ENCODE measurements around the gene ESYT3. TPM values are rescaled to one million over a fixed set of nuclear protein-coding genes. Genes with fewer than 3 reads are reported as not detected.
"Not testable (repeated sequence)": the region's sequence is repeated elsewhere in the genome, so short reads cannot be mapped to it uniquely, and the experiment has no call there.

The ESYT3 gene
- polyA plus RNA-seq, 3 donors: not detected

- no peaks in the 10 kb centered on the region for H3K27me3 ChIP-seq (ENCODE audit: control insufficient read depth in 2 of 2, insufficient read depth in 2 of 2, low read length in 2 of 2)
- H3K4me2 ChIP-seq (replicated peaks; ENCODE audit: extremely low read depth, low read length, poor library complexity, severe bottlenecking): peak overlapping the region; percentile 6
- H3K36me3 Mint-ChIP-seq: peaks cover 0 to 2% of the 10 kb centered on the region in 2 donors
- peaks cover 39% of the 10 kb centered on the region for H3K4me1 Mint-ChIP-seq
- TF ChIP-seq CTCF (IDR thresholded peaks at IDR 0.05): no peak
- H4K20me1 ChIP-seq (ENCODE audit: insufficient read depth, low read length): no peaks in the 10 kb centered on the region
- H3K4me3 ChIP-seq (replicated peaks in 1 of 3; ENCODE audit: low read depth in 2 of 3, low read length in 3 of 3): no peak overlapping the region
- WGBS (ENCODE audit: insufficient coverage): 56% methylated on average over 2 of the region's 3 CpGs
- H3K79me2 ChIP-seq (ENCODE audit: insufficient read depth, low read length): no peaks in the 10 kb centered on the region
- peaks cover 32 to 41% of the 10 kb centered on the region in 2 donors for H3K4me1 ChIP-seq (ENCODE audit: control insufficient read depth in 1 of 2, insufficient read depth in 2 of 2, low read length in 2 of 2)
- H3K9ac ChIP-seq (ENCODE audit: insufficient read depth, low read length, poor library complexity, severe bottlenecking): no peak overlapping the region
- H3K27ac ChIP-seq (ENCODE audit: low read depth in 1 of 2, low read length in 2 of 2): peak overlapping the region in 1 of 2 donors; percentile 67
- no peak overlapping the region for H2AFZ ChIP-seq (ENCODE audit: insufficient read depth, low read depth, low read length, poor library complexity, severe bottlenecking)
- no peaks in the 10 kb centered on the region for H3K27me3 Mint-ChIP-seq (ENCODE audit: low read depth in 3 of 3)
- peak overlapping the region; percentile 53 to 86 (median 68) for H3K27ac Mint-ChIP-seq
- H3K9me3 ChIP-seq (replicated peaks in 1 of 2; ENCODE audit: control insufficient read depth in 1 of 2, insufficient read depth in 1 of 2, low read length in 2 of 2): peaks cover 0 to 3% of the 10 kb centered on the region in 2 donors
- H3K9me3 Mint-ChIP-seq: peaks cover 2 to 13% (median 5%) of the 10 kb centered on the region in 7 donors
- intact Hi-C loops (cut with micrococcal nuclease): no loop called here
- no peaks in the 10 kb centered on the region for H3K36me3 ChIP-seq (replicated peaks in 1 of 2; ENCODE audit: control insufficient read depth in 1 of 2, insufficient read depth in 2 of 2, low read length in 2 of 2)
- peak overlapping the region in 1 of 2 donors; percentile 7 for H3K4me3 Mint-ChIP-seq
- peak; percentile 30 to 65 (median 59) for DNase-seq
Measured at GRCh38 chr3:138493804-138494606, 59.6 kb downstream of the ESYT3 start.

GRCh38 chr3:138494607-138494929 lies 60.2 kb downstream of the ESYT3 start:
- H3K27me3 Mint-ChIP-seq (ENCODE audit: low read depth in 3 of 3): no peaks in the 10 kb centered on the region
- H4K20me1 ChIP-seq (ENCODE audit: insufficient read depth, low read length): no peaks in the 10 kb centered on the region
- H3K36me3 Mint-ChIP-seq: peaks cover 0 to 2% of the 10 kb centered on the region in 2 donors

GRCh38 chr3:138495638-138496037 lies 61.2 kb downstream of the ESYT3 start:
- H2AFZ ChIP-seq (ENCODE audit: insufficient read depth, low read depth, low read length, poor library complexity, severe bottlenecking); DNase-seq; H3K9ac ChIP-seq (ENCODE audit: insufficient read depth, low read length, poor library complexity, severe bottlenecking); H3K36me3 Mint-ChIP-seq; H3K27ac ChIP-seq (ENCODE audit: low read depth in 1 of 2, low read length in 2 of 2); intact Hi-C loops (cut with micrococcal nuclease); H3K9me3 ChIP-seq (replicated peaks in 1 of 2; ENCODE audit: control insufficient read depth in 1 of 2, insufficient read depth in 1 of 2, low read length in 2 of 2); H3K4me2 ChIP-seq (replicated peaks; ENCODE audit: extremely low read depth, low read length, poor library complexity, severe bottlenecking); H3K27me3 Mint-ChIP-seq (ENCODE audit: low read depth in 3 of 3); H3K36me3 ChIP-seq (replicated peaks in 1 of 2; ENCODE audit: control insufficient read depth in 1 of 2, insufficient read depth in 2 of 2, low read length in 2 of 2); H3K27me3 ChIP-seq (ENCODE audit: control insufficient read depth in 2 of 2, insufficient read depth in 2 of 2, low read length in 2 of 2); H4K20me1 ChIP-seq (ENCODE audit: insufficient read depth, low read length); H3K9me3 Mint-ChIP-seq; H3K4me3 Mint-ChIP-seq; H3K79me2 ChIP-seq (ENCODE audit: insufficient read depth, low read length); H3K4me3 ChIP-seq (replicated peaks in 1 of 3; ENCODE audit: low read depth in 2 of 3, low read length in 3 of 3): not testable (repeated sequence)
- Mint-ChIP-seq H3K27ac (peak overlapping the region in 2 of 7 donors; percentile 6 to 20), H3K4me1 (peaks cover 40% of the 10 kb centered on the region)
- no CpG with 5 or more reads among the region's 3 CpGs for WGBS (ENCODE audit: insufficient coverage)
- peaks cover 32 to 41% of the 10 kb centered on the region in 2 donors for H3K4me1 ChIP-seq (ENCODE audit: control insufficient read depth in 1 of 2, insufficient read depth in 2 of 2, low read length in 2 of 2)

More at GRCh38 chr3:138494607-138494929, 60.2 kb downstream of the ESYT3 start:
- Mint-ChIP-seq H3K4me3 (peak overlapping the region in 1 of 2 donors; percentile 7), H3K4me1 (peaks cover 40% of the 10 kb centered on the region), H3K9me3 (peaks cover 0 to 7% (median 2%) of the 10 kb centered on the region in 7 donors), H3K27ac (peak overlapping the region; percentile 15 to 76 (median 63))
- H2AFZ ChIP-seq (ENCODE audit: insufficient read depth, low read depth, low read length, poor library complexity, severe bottlenecking): no peak overlapping the region
- H3K79me2 ChIP-seq (ENCODE audit: insufficient read depth, low read length): no peaks in the 10 kb centered on the region
- no peak overlapping the region for H3K4me2 ChIP-seq (replicated peaks; ENCODE audit: extremely low read depth, low read length, poor library complexity, severe bottlenecking)
- peak overlapping the region in 1 of 2 donors; percentile 10 for H3K27ac ChIP-seq (ENCODE audit: low read depth in 1 of 2, low read length in 2 of 2)
- peaks cover 32 to 41% of the 10 kb centered on the region in 2 donors for H3K4me1 ChIP-seq (ENCODE audit: control insufficient read depth in 1 of 2, insufficient read depth in 2 of 2, low read length in 2 of 2)
- no peak overlapping the region for H3K4me3 ChIP-seq (replicated peaks in 1 of 3; ENCODE audit: low read depth in 2 of 3, low read length in 3 of 3)
- TF ChIP-seq CTCF (IDR thresholded peaks at IDR 0.05): no peak
- intact Hi-C loops (cut with micrococcal nuclease): no loop called here
- no peaks in the 10 kb centered on the region for H3K27me3 ChIP-seq (ENCODE audit: control insufficient read depth in 2 of 2, insufficient read depth in 2 of 2, low read length in 2 of 2)
- peaks cover 0 to under 1% of the 10 kb centered on the region in 2 donors for H3K9me3 ChIP-seq (replicated peaks in 1 of 2; ENCODE audit: control insufficient read depth in 1 of 2, insufficient read depth in 1 of 2, low read length in 2 of 2)
- no peak for DNase-seq
- H3K9ac ChIP-seq (ENCODE audit: insufficient read depth, low read length, poor library complexity, severe bottlenecking): no peak overlapping the region
- H3K36me3 ChIP-seq (replicated peaks in 1 of 2; ENCODE audit: control insufficient read depth in 1 of 2, insufficient read depth in 2 of 2, low read length in 2 of 2): no peaks in the 10 kb centered on the region

Measured in CD14-positive monocyte (primary cell).